DMS 273 treated with DMSO at 0.1 percent for 48 hours (cell line): ENCODE data around the gene ADIRF.
"Not testable (repeated sequence)": the region's sequence is repeated elsewhere in the genome, so short reads cannot be mapped to it uniquely, and the experiment has no call there.

Source experiments
- DNase-seq: peaks from one replicate; lab custom pipeline; 2025; lab: John Stamatoyannopoulos, UW

Gene ADIRF

DNA sequence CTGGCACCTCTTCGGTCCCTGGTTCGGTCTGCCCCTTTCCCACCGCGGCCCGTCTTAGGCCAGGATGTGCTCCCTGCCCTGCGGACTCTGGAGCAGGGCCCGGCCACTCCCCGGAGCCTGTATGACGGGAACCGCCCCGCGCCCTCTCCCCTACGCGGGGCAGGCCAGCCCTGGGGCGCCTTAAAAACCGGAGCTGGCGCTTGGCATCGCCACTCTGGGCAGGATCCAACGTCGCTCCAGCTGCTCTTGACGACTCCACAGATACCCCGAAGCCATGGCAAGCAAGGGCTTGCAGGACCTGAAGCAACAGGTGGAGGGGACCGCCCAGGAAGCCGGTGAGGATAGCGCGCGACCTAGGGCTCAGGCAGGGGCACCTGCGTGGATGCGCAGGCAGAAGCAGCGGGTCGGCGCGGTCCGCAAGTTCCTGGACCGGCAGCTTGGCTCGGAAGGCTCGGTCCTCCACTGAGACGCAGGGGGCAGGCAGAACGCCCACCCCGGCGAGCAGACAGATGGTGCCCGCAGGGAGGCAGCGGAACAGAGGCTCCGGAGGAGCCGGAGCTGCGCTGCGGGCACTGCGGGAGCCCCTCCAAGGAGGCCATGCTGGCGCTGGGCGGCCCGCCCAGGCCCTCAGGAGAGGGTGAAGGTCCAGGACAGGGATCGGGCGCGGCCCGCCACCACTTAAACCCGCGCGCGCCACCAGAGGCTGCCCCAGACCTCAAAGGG lies at the start of gene ADIRF:
ADIRF (plus strand) TSS at position 212 of the 723 bp plus-strand sequence; CDS start at position 275, 63 bp downstream.
- DNase-seq = no peak

DNA sequence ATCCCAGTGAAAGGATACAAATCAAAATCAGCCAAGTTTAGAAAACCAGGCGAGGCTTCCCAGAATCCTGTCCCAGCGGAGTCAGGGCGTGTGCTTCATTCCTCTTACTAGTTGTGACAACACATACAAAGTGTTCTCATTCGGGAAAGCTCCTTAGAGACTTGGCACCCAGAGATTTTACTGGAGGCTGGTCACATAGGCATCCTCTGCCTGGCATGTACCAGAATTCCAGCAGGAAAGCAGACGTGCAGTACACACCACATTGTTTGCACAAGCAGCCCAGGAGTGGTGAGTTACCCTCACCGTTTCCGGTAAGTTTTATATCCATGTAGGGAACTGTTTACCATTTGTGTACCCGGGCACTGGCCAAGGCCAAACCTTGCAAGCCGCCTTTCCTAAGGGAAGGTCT lies 45.7 kb upstream of the ADIRF start:
- DNase-seq = no peak

GRCh38 chr10:86929468-86930380 lies 38.6 kb upstream of the ADIRF start:
- no peak for DNase-seq

DNA sequence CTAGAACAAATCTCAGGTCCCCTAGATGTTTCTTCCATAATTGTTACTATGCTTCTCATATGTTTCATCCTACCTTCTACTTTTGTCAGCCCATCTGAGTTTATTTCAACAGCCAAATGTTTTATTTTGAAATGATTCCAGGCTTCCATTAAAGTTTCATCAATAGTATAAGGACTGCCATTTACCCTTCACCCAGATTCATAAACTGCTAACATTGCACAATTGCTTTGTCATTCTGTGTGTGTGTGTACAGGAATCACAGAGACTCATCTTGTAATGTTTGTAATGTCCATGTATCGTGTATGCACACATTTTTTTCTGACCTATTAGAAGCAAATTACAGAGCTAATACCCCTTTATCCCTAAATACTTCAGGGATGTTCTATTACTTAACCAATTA lies 36.4 kb upstream of the ADIRF start:
- DNase-seq = no peak

GRCh38 chr10:86932674-86933073 lies 35.6 kb upstream of the ADIRF start:
- DNase-seq = no peak

DNA sequence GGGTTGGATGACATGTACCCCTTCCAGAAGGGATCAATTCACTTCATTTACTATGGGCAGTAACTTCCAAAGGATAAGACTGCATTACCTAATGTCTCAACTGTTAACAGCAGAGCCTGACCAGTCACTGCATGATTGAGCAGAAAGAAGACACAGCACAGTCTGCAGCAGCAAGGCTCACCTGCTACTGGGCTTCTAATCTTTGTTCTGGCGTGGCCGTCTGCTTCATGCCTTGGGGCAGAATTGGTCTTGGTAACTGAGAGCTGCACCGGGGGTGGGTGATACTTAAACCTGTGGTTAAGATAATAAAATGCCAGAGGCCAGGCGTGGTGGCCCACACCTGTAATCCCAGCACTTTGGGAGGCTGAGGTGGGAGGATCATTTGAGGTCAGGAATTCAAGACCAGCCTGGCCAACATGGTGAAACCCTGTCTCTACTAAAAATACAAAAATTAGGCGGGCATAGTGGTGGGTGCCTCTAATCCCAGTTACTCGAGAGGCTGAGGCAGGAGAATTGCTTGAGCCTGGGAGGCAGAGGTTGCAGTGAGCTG lies 34.0 kb upstream of the ADIRF start:
- DNase-seq = not testable (repeated sequence)

DNA sequence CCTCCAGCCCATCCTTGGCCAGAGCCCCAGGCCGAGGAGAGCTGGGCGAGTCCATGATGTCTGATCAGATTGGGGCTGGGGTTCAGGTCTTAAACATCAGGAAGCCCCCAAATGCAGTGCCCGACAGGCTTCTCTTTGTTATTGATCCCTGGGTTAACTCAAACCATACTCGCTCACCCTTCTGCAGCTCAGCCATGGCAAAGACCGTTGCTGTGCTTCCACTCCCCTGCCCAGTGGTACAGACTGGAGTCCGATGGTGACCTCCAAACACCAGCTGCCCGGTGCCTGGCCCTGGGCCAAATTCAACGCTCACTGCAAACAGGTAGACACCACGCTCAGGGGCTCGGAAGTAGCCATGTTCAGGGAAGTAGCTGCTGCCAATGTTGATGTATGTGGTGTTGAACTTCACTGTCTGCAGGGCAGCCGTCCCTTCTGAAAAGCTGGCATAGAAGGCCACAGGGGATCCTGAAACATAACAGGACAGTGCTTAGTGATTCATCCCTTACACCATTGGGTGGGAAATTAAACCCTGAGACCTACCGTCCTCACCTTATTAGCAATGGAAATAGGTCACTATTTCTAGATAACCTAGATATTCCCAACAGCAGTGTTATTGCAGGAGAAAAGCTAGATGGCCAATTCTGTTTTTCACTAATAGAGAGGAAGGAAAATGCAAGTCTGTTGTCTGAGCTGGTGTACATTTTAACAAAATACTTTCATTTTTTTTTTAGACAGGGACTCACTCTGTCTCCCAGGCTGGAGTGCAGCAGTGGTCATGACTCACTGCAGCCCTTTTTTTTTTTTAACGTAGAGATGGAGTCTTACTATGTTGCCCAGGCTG lies 31.4 kb upstream of the ADIRF start:
- DNase-seq = no peak

DNA sequence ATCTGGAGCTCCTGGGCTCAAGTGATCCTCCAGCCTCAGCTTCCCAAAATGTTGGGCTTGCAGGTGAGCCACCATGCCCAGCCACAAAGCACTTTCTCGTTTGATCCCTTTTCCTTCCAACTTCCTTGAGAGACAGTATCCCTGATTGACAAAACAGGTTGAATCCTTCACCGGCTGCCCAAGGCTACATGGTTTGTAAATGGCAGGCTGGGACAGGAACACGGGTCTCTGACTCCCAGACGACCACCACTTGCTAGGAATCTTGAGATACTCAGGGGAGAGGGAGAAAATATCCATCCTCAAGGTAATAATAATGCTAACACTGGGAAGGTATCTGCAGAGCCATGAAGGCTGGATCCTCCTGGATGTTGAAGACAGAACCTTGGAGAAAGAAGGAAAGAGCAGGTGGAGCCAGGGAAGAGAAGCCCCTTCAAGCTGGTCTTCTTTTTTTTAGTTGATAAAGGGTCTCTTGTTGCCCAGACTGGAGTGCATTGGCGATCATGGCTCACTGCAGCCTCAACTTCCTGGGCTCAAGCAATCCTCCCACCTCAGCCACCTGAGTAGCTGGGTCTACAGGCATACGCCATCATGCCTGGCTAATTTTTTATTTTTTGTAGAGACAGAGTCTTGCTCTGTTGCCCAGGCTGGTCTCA lies 30.7 kb upstream of the ADIRF start:
- no peak for DNase-seq

GRCh38 chr10:86938260-86938659 lies 30.0 kb upstream of the ADIRF start:
- DNase-seq = no peak

- DNase-seq = not testable (repeated sequence)
Observed at GRCh38 chr10:86940076-86940475, 28.2 kb upstream of the ADIRF start.

DNA sequence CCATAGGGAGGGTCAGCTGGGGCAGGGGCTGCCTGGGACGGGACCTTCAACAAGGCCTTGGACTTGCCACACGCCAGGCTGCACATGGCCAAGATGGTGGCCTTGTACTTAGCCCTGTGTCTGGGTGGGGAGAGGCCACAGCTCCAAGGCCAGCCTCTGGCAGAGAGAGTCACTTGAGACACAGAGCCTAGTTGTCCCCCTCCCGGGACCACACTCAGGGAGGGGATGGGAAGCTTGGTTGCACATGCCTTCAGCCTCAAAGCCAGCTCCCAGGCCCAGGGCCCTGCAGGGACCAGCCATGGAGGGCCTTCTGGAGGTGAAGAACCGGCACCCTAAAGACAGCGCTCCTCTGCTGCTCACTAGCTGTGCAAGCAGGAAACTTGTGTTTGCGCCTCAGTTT lies 27.6 kb upstream of the ADIRF start:
- no peak for DNase-seq

DNA sequence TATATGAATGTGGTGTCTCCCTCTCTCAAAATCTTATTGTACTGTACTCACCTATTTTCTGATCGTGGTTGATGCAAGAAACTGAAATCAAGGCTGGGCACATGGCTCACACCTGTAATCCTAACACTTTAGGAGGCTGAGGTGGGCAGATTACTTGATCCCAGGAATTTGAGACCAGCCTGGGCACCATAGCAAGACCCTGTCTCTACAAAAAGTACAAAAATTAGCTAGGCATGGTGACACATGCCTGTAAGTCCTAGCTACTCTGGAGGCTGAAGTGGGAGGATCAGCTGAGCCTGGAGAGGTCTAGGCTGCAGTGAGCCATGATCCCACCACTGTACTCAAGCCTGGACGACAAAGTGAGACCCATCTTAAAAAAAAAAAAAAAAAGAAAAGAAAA lies 26.9 kb upstream of the ADIRF start:
- DNase-seq = no peak

DNA sequence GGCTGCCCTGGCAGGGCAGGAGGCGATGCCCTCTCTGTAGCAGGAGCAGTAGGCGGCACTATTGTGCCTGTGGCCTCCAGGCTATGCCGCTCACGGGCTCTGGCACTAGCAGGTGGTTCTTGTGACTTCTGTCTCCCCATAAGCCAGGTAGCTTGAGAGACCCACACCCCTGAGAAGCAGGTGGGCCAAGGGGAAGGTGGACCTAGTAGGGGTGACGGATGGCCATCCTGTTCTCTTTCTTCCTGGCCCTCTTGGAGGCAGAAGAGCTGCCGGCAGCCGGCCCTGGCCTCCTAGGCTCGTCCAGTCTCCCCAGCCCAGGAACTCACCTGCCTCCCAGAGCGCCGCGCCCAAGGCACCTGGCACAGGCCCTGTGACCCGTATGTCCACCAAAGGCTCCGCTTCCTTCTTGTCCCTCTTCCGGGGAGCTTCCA lies 26.3 kb upstream of the ADIRF start:
- no peak for DNase-seq

GRCh38 chr10:86942441-86943315 lies 25.6 kb upstream of the ADIRF start:
- DNase-seq = no peak

DNA sequence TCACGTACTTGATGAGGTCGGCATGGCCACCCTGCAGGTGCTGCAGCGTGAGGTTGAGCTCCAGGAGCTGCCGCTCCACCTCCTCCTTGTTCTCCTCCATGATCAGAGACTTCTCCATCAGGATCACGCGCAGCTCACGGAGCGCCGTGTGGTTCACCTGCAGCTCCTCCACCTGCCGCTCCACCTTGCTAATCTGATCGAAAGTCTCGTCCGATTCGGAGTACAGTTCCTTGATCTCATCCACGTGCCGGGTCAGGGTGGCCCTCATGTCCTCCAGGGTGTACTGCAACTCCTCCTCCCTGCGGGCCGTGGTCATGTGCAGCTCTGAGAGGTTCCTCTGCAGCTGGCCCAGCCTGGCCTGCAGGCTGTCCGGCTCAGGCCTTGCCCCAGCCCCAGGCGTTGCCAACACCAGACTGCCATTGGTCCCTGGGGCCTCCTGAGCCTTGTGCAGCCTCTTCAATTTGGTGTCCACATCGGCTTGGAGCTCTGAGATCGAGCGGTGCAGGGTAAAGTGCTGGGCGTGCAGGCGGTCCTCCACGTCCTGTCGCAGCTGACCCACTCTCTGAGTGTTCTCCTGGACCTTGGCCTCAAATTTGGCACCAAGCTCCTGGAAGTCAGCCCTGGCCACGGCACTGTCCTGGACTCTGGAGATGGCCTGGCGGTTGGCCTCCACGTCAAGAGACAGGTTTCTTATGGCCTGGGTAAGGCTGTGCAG lies 24.8 kb upstream of the ADIRF start:
- DNase-seq = no peak

GRCh38 chr10:86944031-86944419 lies 24.3 kb upstream of the ADIRF start:
- DNase-seq = no peak

- no peak for DNase-seq
Observed at GRCh38 chr10:86944471-86944870, 23.8 kb upstream of the ADIRF start.

DNA sequence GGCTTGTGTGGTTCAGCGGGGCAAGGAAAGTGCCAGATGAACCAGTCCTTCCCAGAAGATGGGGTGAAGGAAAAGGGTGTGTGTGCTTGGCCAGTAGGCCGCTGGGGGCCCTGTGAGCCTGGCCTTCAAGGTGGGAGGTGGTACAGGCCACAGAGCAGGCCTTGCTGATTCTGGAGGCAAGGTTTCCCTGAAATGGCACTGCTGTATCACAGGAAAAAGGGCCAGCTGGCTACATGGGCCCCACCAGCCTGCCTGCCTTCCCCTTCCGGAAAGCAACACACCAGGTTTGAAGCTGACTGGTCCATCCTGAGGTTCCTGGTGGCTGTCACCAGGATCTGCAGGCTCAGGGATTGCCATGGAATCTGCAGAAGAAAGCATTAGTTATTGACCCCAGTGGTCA lies 23.4 kb upstream of the ADIRF start:
- no peak for DNase-seq

GRCh38 chr10:86945361-86946212 lies 22.7 kb upstream of the ADIRF start:
- peak; percentile 6 for DNase-seq
